ENCODE results near the gene ZSWIM9. TPM values are rescaled to one million over a fixed set of nuclear protein-coding genes. Genes with fewer than 3 reads are reported as not detected.
A peak's percentile ranks its signal among the peaks of the same experiment; 100 is the strongest.

The ZSWIM9 gene
- total and polyA plus RNA-seq, 2 donors from 2014 or later, result 5.5 to 7.8 TPM

- Histone ChIP-seq H3K4me1 (ENCODE audit: control insufficient read depth in 2 of 3, insufficient read depth in 2 of 3, low read depth in 1 of 3, low read length in 3 of 3) (no peaks in the 10 kb centered on the region), H3K27me3 (ENCODE audit: control insufficient read depth, insufficient read depth, low read length) (no peaks in the 10 kb centered on the region), H3K9ac (ENCODE audit: low read length in 3 of 3) (no peak overlapping the region), H3K9me3 (ENCODE audit: control insufficient read depth in 2 of 3, insufficient read depth in 1 of 3, low read length in 3 of 3) (no peaks in the 10 kb centered on the region), H3K36me3 (ENCODE audit: control insufficient read depth in 2 of 3, insufficient read depth in 3 of 3, low read length in 3 of 3) (no peaks in the 10 kb centered on the region), H3K27ac (ENCODE audit: low read depth in 2 of 2, low read length in 2 of 2) (no peak overlapping the region), H3K4me3 (ENCODE audit: low read length in 3 of 3) (no peak overlapping the region)
- intact Hi-C loops (cut with DNase I), result no loop called here
- FAIRE-seq (no peak), DNase-seq (peak in 2 of 5 donors; percentile 26 to 61)
- no peak for TF ChIP-seq CTCF (IDR thresholded peaks at IDR 0.05; ENCODE audit: borderline replicate concordance, extremely low read depth, insufficient read depth)
These were observed 23.8 kb downstream of the ZSWIM9 start for GRCh38 chr19:48194041-48194843.

- DNase-seq (peak in 1 of 5 donors; percentile 66), FAIRE-seq (no peak)
- Histone ChIP-seq H3K4me1 (ENCODE audit: control insufficient read depth in 2 of 3, insufficient read depth in 2 of 3, low read depth in 1 of 3, low read length in 3 of 3) (no peaks in the 10 kb centered on the region), H3K27ac (ENCODE audit: low read depth in 2 of 2, low read length in 2 of 2) (no peak overlapping the region), H3K9me3 (ENCODE audit: control insufficient read depth in 2 of 3, insufficient read depth in 1 of 3, low read length in 3 of 3) (no peaks in the 10 kb centered on the region), H3K9ac (ENCODE audit: low read length in 3 of 3) (no peak overlapping the region), H3K4me3 (ENCODE audit: low read length in 3 of 3) (no peak overlapping the region), H3K27me3 (ENCODE audit: control insufficient read depth, insufficient read depth, low read length) (no peaks in the 10 kb centered on the region), H3K36me3 (ENCODE audit: control insufficient read depth in 2 of 3, insufficient read depth in 3 of 3, low read length in 3 of 3) (no peaks in the 10 kb centered on the region)
- intact Hi-C loops (cut with DNase I), result no loop called here
- no peak for TF ChIP-seq CTCF (IDR thresholded peaks at IDR 0.05; ENCODE audit: borderline replicate concordance, extremely low read depth, insufficient read depth)
These were observed 24.7 kb downstream of the ZSWIM9 start for GRCh38 chr19:48194844-48195830.

- no peak for TF ChIP-seq CTCF (IDR thresholded peaks at IDR 0.05; ENCODE audit: borderline replicate concordance, extremely low read depth, insufficient read depth)
- intact Hi-C loops (cut with DNase I), result no loop called here
- DNase-seq (peak in 1 of 5 donors; percentile 73), FAIRE-seq (no peak)
- no peaks in the 10 kb centered on the region for H3K27me3 ChIP-seq (ENCODE audit: control insufficient read depth, insufficient read depth, low read length)
- no peaks in the 10 kb centered on the region for H3K4me1 ChIP-seq (ENCODE audit: control insufficient read depth in 2 of 3, insufficient read depth in 2 of 3, low read depth in 1 of 3, low read length in 3 of 3)
- H3K4me3 ChIP-seq (ENCODE audit: low read length in 3 of 3), result no peak overlapping the region
- H3K9ac ChIP-seq (ENCODE audit: low read length in 3 of 3), result no peak overlapping the region
- H3K27ac ChIP-seq (ENCODE audit: low read depth in 2 of 2, low read length in 2 of 2), result no peak overlapping the region
- H3K36me3 ChIP-seq (ENCODE audit: control insufficient read depth in 2 of 3, insufficient read depth in 3 of 3, low read length in 3 of 3), result no peaks in the 10 kb centered on the region
- no peaks in the 10 kb centered on the region for H3K9me3 ChIP-seq (ENCODE audit: control insufficient read depth in 2 of 3, insufficient read depth in 1 of 3, low read length in 3 of 3)
These were observed 25.9 kb downstream of the ZSWIM9 start for GRCh38 chr19:48196321-48196763.

Measured in kidney (tissue), 14 donors.